Sigmoid colon (tissue), 7 donors: ENCODE results near the gene BIVM. TPM values are rescaled to one million over a fixed set of nuclear protein-coding genes. Genes with fewer than 3 reads are reported as not detected.

Experiments
- DNase-seq: peaks from one replicate; pipeline ENCODE4 v3.0.0-alpha.2; 2019
- H3K27ac ChIP-seq, 4 donors: fragments of 200-600 bp; sonication (generic); one replicate each; pipeline ENCODE4 v1.5.1; 2016 to 2019; ENCODE audit warnings: mild to moderate bottlenecking in 1 of 4
- H3K27me3 ChIP-seq, 3 donors: fragments of 200-600 bp; sonication (generic); one replicate each; pipeline ENCODE4 v1.5.1; 2019; ENCODE audit warnings: mild to moderate bottlenecking in 1 of 3
- H3K36me3 ChIP-seq, 4 donors: fragments of 200-600 bp; sonication (generic); one replicate each; pipeline ENCODE4 v1.5.1; 2016 to 2019
- H3K4me1 ChIP-seq, 4 donors: fragments of 200-600 bp; sonication (generic); one replicate each; pipeline ENCODE4 v1.5.1; 2017 to 2019
- H3K4me3 ChIP-seq, 4 donors: fragments of 200-600 bp; sonication (generic); one replicate each; pipeline ENCODE4 v1.5.1; 2017 to 2019; ENCODE audit warnings: mild to moderate bottlenecking in 2 of 4, moderate library complexity in 1 of 4
- H3K9me3 ChIP-seq, 4 donors: fragments of 200-600 bp in 3 of 4; sonication (generic) in 3 of 4; one replicate each; pipeline versions ENCODE4 v1.5.1 to v1.6.1; 2013 to 2019
- EP300 ChIP-seq, 4 donors: sonication (generic); formaldehyde crosslinking; IDR thresholded peaks; one replicate each; pipeline ENCODE4 v1.6.1; 2017; ENCODE audit warnings: antibody characterized with exemption in 4 of 4
- POLR2A ChIP-seq, 2 donors: fragments of 450-650 bp; IDR thresholded peaks; one replicate each; pipeline ENCODE4 v1.6.1; 2016; ENCODE audit warnings: antibody characterized with exemption in 2 of 2, mild to moderate bottlenecking in 2 of 2, moderate library complexity in 2 of 2
- POLR2AphosphoS5 ChIP-seq, 4 donors: sonication (generic); formaldehyde crosslinking; IDR thresholded peaks; one replicate each; pipeline ENCODE4 v1.6.1; 2017; ENCODE audit warnings: antibody characterized with exemption in 4 of 4
- WGBS, 2 donors: extraction: QIAGEN DNeasy Blood & Tissue Kit; methylation state at CpG; one replicate each; pipeline ENCODE4 v1.1.7; 2013; 5-methylcytosine and 5-hydroxymethylcytosine counted together
- intact Hi-C: fragments of 100-400 bp; cut with DNase I; formaldehyde crosslinking; loops from one replicate; pipeline ENCODE4 v1.15.1; 2023
- polyA plus RNA-seq, 3 donors: library from polyadenylated mRNA; stranded (reverse); fragments of 200-250 nt; gene quantifications; one replicate each; pipeline ENCODE4 v1.2.3, GENCODE V29; 2013
- total RNA-seq, 4 donors: library from RNA; depleted of rRNA; stranded (reverse); fragments of >200 nt; gene quantifications; one replicate each; pipeline ENCODE4 v1.1.0, GENCODE V29; 2016
- TF ChIP-seq, protein P1 (sequence below), 4 experiments: fragments of 450-650 bp in 3 of 4; fragments of 200-600 bp in 1 of 4; IDR thresholded peaks; one replicate each; pipeline ENCODE4 v1.5.1; 2016 to 2019; ENCODE audit warnings: antibody characterized with exemption in 4 of 4, mild to moderate bottlenecking in 3 of 4, moderate library complexity in 2 of 4
- donor health status: healthy with polysubstance abuse.
- donor health status: Bipolar disorder and iron deficiency.
- donor health status: healthy.

BIVM gene
- total and polyA plus RNA-seq, 7 donors = 5.4 to 31.0 (median 14.8) TPM

DNA sequence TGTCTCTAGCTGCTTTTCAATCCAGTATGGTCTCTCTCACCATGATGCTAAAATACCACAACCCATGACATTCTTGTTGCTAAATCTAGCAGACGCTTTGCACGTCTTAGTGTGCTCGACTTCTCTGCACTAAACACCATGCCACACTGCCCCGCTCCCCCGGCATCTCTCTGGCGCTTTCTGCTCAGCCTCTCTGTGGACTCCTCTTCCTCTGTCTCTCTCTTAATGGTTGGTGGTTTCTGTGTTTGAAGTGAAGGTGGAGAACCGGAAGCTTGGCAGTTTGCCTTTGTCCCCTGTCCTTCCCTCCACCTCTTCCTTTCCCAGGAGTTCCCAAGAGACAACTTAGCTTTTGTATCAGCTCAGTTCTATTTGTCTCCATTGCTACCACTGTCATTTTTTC is 55.8 kb downstream of the BIVM start:
- H3K9me3 ChIP-seq = no peaks in the 10 kb centered on the region
- H3K27ac ChIP-seq = no peak overlapping the region
- no peak for DNase-seq
- intact Hi-C loops = no loop called here
- 51 to 82% methylated on average over 7 of the region's 7 CpGs for WGBS, 2 donors
- H3K4me1 ChIP-seq = no peaks in the 10 kb centered on the region
- peaks cover 15 to 73% (median 44%) of the 10 kb centered on the region in 4 donors for H3K36me3 ChIP-seq
- TF ChIP-seq, protein P1, sequence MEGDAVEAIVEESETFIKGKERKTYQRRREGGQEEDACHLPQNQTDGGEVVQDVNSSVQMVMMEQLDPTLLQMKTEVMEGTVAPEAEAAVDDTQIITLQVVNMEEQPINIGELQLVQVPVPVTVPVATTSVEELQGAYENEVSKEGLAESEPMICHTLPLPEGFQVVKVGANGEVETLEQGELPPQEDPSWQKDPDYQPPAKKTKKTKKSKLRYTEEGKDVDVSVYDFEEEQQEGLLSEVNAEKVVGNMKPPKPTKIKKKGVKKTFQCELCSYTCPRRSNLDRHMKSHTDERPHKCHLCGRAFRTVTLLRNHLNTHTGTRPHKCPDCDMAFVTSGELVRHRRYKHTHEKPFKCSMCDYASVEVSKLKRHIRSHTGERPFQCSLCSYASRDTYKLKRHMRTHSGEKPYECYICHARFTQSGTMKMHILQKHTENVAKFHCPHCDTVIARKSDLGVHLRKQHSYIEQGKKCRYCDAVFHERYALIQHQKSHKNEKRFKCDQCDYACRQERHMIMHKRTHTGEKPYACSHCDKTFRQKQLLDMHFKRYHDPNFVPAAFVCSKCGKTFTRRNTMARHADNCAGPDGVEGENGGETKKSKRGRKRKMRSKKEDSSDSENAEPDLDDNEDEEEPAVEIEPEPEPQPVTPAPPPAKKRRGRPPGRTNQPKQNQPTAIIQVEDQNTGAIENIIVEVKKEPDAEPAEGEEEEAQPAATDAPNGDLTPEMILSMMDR (IDR thresholded peaks at IDR 0.05) = no peak
- TF ChIP-seq POLR2A (IDR thresholded peaks at IDR 0.05) (no peak), POLR2AphosphoS5 (IDR thresholded peaks at IDR 0.05) (no peak), EP300 (IDR thresholded peaks at IDR 0.05) (no peak)
- H3K27me3 ChIP-seq = no peaks in the 10 kb centered on the region
- H3K4me3 ChIP-seq = no peak overlapping the region

DNA sequence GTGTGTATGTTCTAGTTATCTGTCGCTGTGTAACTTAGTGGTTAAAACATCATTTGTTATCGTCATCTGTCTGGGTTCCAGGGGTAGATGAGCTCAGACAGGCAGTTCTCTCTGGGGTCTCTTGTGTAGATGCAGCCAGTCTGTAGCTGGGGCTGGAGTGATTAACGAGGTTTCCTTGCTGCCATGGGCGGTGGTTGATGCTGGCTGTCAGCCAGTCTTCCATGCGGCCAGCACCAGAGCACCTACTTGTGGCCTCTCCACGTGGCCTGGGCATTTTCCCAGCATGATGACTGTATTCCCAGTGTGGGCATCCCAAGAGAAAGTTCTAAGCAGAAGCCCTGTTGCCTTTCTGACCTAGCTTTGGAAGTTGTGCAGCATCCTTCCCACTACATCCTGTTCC is 57.6 kb downstream of the BIVM start:
- Histone ChIP-seq H3K4me1 (no peaks in the 10 kb centered on the region), H3K4me3 (no peak overlapping the region), H3K27me3 (no peaks in the 10 kb centered on the region), H3K27ac (no peak overlapping the region), H3K9me3 (no peaks in the 10 kb centered on the region), H3K36me3 (peaks cover 15 to 92% (median 61%) of the 10 kb centered on the region in 4 donors)
- TF ChIP-seq POLR2AphosphoS5 (IDR thresholded peaks at IDR 0.05) = no peak
- TF ChIP-seq POLR2A (IDR thresholded peaks at IDR 0.05) = no peak
- intact Hi-C loops = no loop called here
- DNase-seq = no peak
- WGBS, 2 donors = 36 to 58% methylated on average over 6 of the region's 6 CpGs

DNA sequence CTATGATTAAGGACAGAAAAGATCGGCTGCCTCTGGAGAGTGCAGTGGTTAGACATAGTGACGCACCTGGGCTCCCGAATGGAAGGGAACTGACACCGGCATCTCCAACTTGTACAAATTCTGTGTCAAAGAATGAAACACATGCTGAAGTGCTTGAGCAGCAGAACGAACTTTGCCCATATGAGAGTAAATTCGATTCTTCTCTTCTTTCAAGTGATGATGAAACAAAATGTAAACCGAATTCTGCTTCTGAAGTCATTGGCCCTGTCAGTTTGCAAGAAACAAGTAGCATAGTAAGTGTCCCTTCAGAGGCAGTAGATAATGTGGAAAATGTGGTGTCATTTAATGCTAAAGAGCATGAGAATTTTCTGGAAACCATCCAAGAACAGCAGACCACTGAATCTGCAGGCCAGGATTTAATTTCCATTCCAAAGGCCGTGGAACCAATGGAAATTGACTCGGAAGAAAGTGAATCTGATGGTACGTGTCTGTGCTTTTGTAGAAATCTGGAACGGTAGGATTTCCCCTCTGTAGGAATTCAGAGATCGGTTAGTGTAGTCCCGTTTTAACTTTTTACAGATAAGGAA is 63.8 kb downstream of the BIVM start:
- no peaks in the 10 kb centered on the region for H3K27me3 ChIP-seq
- no peak for DNase-seq
- intact Hi-C loops = no loop called here
- H3K9me3 ChIP-seq = no peaks in the 10 kb centered on the region
- H3K27ac ChIP-seq = no peak overlapping the region
- 95 to 96% methylated on average over 13 of the region's 13 CpGs for WGBS, 2 donors
- H3K4me1 ChIP-seq = no peaks in the 10 kb centered on the region
- H3K4me3 ChIP-seq = no peak overlapping the region
- peaks cover 9 to 100% (median 77%) of the 10 kb centered on the region in 4 donors for H3K36me3 ChIP-seq
- TF ChIP-seq, protein P1 (IDR thresholded peaks at IDR 0.05) = no peak
- TF ChIP-seq POLR2AphosphoS5 (IDR thresholded peaks at IDR 0.05) (no peak), EP300 (IDR thresholded peaks at IDR 0.05) (no peak), POLR2A (IDR thresholded peaks at IDR 0.05) (no peak)

DNA sequence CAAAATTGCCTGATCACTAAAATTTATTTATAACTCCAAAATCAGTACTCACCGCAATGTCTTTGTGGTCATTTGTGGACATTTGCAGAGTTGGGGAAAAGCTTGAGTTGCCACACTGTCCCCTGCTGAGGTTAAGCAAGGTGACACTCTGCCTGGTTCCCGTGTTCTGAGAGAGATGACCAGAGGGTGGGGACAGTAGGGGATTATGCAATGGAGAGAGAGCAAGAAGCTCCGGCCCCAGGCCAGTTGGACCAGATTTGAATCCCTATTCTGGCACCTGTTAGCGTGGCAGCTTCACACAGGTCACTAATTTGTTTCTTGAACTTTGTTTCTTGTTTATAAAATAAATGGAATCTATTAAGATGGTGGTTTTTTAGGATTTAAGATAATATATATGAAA is 64.7 kb downstream of the BIVM start:
- no peak overlapping the region for H3K4me3 ChIP-seq
- 82 to 83% methylated on average over 4 of the region's 4 CpGs for WGBS, 2 donors
- intact Hi-C loops = no loop called here
- TF ChIP-seq POLR2AphosphoS5 (IDR thresholded peaks at IDR 0.05) (no peak), POLR2A (IDR thresholded peaks at IDR 0.05) (no peak), EP300 (IDR thresholded peaks at IDR 0.05) (no peak)
- TF ChIP-seq, protein P1 (IDR thresholded peaks at IDR 0.05) = no peak
- no peak overlapping the region for H3K27ac ChIP-seq
- no peaks in the 10 kb centered on the region for H3K27me3 ChIP-seq
- H3K9me3 ChIP-seq = no peaks in the 10 kb centered on the region
- no peaks in the 10 kb centered on the region for H3K4me1 ChIP-seq
- H3K36me3 ChIP-seq = peaks cover 9 to 100% (median 75%) of the 10 kb centered on the region in 4 donors
- no peak for DNase-seq

DNA sequence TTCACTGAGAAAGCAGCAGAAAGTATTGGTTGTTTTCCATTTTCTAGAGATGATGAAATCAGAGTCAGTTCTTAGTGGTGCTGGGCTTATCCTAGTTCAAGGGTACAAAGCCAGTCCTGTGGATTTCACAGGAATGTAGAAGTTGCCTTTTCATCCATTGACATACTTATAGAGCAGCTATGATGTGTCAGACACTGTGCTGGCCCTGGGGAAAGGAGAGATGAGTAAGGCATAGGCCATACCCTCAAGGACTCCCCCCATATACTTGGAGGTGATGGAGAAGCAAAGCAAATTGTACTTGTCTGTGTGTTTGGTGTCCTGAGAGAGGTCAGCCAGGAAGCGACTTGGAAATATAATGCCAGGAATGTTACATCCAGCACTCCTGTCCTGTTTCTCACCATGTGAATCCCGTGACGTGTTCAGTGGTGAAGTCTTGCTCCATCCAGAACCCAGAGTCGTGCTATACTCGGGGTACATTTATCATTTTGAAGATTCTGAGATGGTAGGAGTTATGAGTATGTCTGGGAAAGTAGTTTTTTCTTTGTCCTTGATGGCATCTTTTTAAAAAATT is 69.5 kb downstream of the BIVM start:
- no peak overlapping the region for H3K27ac ChIP-seq
- H3K36me3 ChIP-seq = peaks cover 5 to 83% (median 45%) of the 10 kb centered on the region in 4 donors
- no peaks in the 10 kb centered on the region for H3K9me3 ChIP-seq
- intact Hi-C loops = no loop called here
- no peaks in the 10 kb centered on the region for H3K27me3 ChIP-seq
- H3K4me3 ChIP-seq = no peak overlapping the region
- no peak for DNase-seq
- TF ChIP-seq POLR2A (IDR thresholded peaks at IDR 0.05) (no peak), POLR2AphosphoS5 (IDR thresholded peaks at IDR 0.05) (no peak)
- TF ChIP-seq, protein P1 (IDR thresholded peaks at IDR 0.05) = no peak
- WGBS, 2 donors = 95 to 96% methylated on average over 5 of the region's 5 CpGs
- H3K4me1 ChIP-seq = peaks cover 0 to 15% (median 3%) of the 10 kb centered on the region in 4 donors
